GM19452 (cell line): ENCODE data around the gene SIRT2.
"Not testable (repeated sequence)": the region's sequence is repeated elsewhere in the genome, so short reads cannot be mapped to it uniquely, and the experiment has no call there.

Experiments
- ATAC-seq: cut with Tn5 transposase; IDR thresholded peaks from one replicate; pipeline ENCODE4 v1.9.1; 2021; ENCODE audit not compliant: unreplicated experiment

Gene SIRT2

GRCh38 chr19:38830039-38830733 is 69.2 kb downstream of the SIRT2 start:
- no peak for ATAC-seq

DNA sequence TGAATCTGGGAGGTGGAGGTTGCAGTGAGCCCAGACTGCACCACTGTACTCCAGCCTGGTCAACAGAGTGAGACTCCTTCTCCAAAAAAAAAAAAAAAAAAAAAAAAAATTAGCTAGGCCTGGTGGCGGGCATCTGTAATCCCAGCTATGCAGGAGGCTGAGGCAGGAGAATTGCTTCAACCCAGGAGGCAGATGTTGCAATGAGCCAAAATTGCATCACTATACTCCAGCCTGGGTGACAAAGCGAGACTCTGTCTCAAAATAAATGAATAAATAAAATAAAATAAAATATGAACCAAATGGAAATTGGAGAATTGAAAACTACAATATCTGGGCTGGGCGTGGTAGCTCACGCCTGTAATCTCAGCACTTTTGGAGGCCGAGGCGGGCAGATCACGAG is 70.2 kb downstream of the SIRT2 start:
- ATAC-seq, result not testable (repeated sequence)
